ENCODE data around the gene MTOR.

GRCh38 chr1:11132563-11133293 is 129.6 kb downstream of the MTOR start:
- TF ChIP-seq CTCF (IDR thresholded peaks at IDR 0.05) (no peak), POLR2A (IDR thresholded peaks at IDR 0.05) (no peak), POLR2AphosphoS5 (IDR thresholded peaks at IDR 0.05; ENCODE audit: insufficient read depth in 1 of 2, low read depth in 1 of 2) (no peak)

All from vagina (tissue), 2 donors.